Measurements from ENCODE around the gene EIF5A2.
"Not testable (repeated sequence)": the region's sequence is repeated elsewhere in the genome, so short reads cannot be mapped to it uniquely, and the experiment has no call there.

The EIF5A2 gene

GRCh38 chr3:170908235-170909116 lies at the start of gene EIF5A2:
Gene EIF5A2, minus strand, starts transcription at chr3:170908637. Its CDS starts 831 bp downstream, at chr3:170907806.
- Mint-ChIP-seq H3K4me3 (peak within 1 kb of the TSS; percentile 95), H3K27me3 (no peaks in the 10 kb centered on the region), H3K36me3 (no peaks in the 10 kb centered on the region), H3K4me1 (ENCODE audit: low read depth) (peaks cover 24% of the 10 kb centered on the region), H3K9me3 (ENCODE audit: low read depth) (peaks cover 4% of the 10 kb centered on the region), H3K27ac (peak within 1 kb of the TSS; percentile 90)

- H3K36me3 Mint-ChIP-seq = no peaks in the 10 kb centered on the region
Measured at GRCh38 chr3:170956647-170957046, 48.2 kb upstream of the EIF5A2 start.

DNA sequence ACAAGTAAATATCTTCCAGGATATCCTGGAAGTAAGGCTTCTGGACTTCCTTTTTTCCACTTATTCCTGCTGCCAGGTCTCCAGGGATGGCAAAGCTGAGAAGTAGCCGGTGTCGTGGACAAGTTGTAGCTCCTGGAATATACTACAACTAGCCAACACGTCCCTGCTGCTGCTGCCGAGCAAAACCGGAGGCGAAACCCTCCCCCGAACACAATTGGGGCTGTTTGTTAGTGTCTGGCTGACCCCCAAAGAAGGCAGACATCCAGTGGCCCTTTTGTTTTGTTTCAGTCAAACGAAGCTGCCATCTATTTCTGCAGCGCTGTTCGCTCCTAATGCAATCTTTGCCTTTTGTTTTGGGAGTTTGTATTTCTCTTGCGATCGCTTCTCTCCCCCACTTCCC lies 45.3 kb upstream of the EIF5A2 start:
- Mint-ChIP-seq H3K27me3 (peaks cover 6% of the 10 kb centered on the region), H3K36me3 (no peaks in the 10 kb centered on the region), H3K27ac (no peak overlapping the region), H3K4me1 (ENCODE audit: low read depth) (no peaks in the 10 kb centered on the region), H3K9me3 (ENCODE audit: low read depth) (no peaks in the 10 kb centered on the region), H3K4me3 (no peak overlapping the region)

More at GRCh38 chr3:170956647-170957046, 48.2 kb upstream of the EIF5A2 start:
- no peak overlapping the region for H3K4me3 Mint-ChIP-seq
- H3K4me1 Mint-ChIP-seq (ENCODE audit: low read depth) = no peaks in the 10 kb centered on the region
- no peak overlapping the region for H3K27ac Mint-ChIP-seq
- H3K9me3 Mint-ChIP-seq (ENCODE audit: low read depth) = no peaks in the 10 kb centered on the region
- H3K27me3 Mint-ChIP-seq = peaks cover 10% of the 10 kb centered on the region

DNA sequence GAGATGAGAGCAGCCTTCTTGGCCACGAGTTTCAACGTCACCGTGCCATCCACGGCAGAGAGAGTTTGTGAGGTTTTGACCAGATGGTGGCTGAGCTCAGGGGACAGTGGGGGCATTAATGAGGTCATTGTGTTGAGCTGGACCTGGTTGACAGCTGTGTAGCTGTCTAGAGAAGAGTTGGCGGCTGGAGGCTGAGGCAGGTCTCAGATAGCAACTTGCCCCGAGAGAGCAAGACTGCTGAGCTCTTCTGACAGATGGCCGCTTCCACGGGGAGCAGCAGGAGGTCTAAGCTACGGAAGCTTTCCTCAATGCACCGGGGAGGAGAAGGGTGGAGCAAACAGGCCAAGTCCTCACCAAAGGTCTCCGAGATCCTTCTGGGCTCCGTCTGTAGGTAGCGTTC lies 44.8 kb upstream of the EIF5A2 start:
- H3K36me3 Mint-ChIP-seq = no peaks in the 10 kb centered on the region
- H3K27ac Mint-ChIP-seq = no peak overlapping the region
- H3K27me3 Mint-ChIP-seq = peaks cover 6% of the 10 kb centered on the region
- no peaks in the 10 kb centered on the region for H3K4me1 Mint-ChIP-seq (ENCODE audit: low read depth)
- H3K9me3 Mint-ChIP-seq (ENCODE audit: low read depth) = no peaks in the 10 kb centered on the region
- no peak overlapping the region for H3K4me3 Mint-ChIP-seq

GRCh38 chr3:170949211-170949610 lies 40.8 kb upstream of the EIF5A2 start:
- Mint-ChIP-seq H3K27me3 (peaks cover 11% of the 10 kb centered on the region), H3K4me1 (ENCODE audit: low read depth) (no peaks in the 10 kb centered on the region), H3K9me3 (ENCODE audit: low read depth) (no peaks in the 10 kb centered on the region), H3K36me3 (no peaks in the 10 kb centered on the region), H3K27ac (no peak overlapping the region), H3K4me3 (no peak overlapping the region)

DNA sequence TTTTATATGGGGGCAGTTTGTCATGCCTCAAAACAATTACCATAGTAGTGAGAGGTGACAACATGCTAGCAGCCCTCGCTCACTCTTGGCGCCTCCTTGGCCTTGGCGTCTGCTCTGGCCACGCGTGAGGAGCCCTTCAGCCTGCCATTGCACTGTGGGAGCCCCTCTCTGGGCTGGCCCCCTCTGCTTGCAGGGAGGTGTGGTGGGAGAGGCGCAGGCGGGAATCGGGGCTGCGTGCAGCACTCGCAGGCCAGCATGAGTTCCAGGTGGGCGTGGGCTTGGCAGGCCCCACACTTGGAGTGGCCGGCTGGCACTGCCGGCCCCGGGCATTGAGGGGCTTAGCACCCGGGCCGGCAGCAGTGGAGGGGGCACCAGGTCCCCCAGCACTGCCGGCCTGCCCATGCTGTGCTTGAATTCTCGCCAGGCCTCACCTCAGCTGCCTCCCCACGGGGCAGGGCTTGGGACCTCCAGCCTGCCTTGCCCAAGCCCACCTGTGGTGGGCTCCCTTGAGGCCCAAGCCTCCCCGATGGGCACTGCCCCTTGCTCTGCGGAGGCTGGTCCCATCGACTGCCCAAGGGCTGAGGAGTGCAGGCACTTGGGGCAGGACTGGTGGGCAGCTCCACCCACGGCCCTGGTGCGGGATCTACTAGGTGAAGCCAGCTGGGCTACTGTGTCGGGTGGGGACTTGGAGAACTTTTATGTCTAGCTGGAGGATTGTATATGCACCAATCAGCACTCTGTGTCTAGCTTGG lies 38.8 kb upstream of the EIF5A2 start:
- H3K27me3 Mint-ChIP-seq = peaks cover 14% of the 10 kb centered on the region
- no peaks in the 10 kb centered on the region for H3K9me3 Mint-ChIP-seq (ENCODE audit: low read depth)
- no peak overlapping the region for H3K4me3 Mint-ChIP-seq
- H3K36me3 Mint-ChIP-seq = no peaks in the 10 kb centered on the region
- H3K27ac Mint-ChIP-seq = no peak overlapping the region
- H3K4me1 Mint-ChIP-seq (ENCODE audit: low read depth) = no peaks in the 10 kb centered on the region

GRCh38 chr3:170942011-170942410 lies 33.6 kb upstream of the EIF5A2 start:
- Mint-ChIP-seq H3K36me3 (no peaks in the 10 kb centered on the region), H3K9me3 (ENCODE audit: low read depth) (peaks cover 11% of the 10 kb centered on the region), H3K4me3 (no peak overlapping the region), H3K27me3 (peaks cover 15% of the 10 kb centered on the region), H3K4me1 (ENCODE audit: low read depth) (no peaks in the 10 kb centered on the region), H3K27ac (no peak overlapping the region)

- Mint-ChIP-seq H3K27ac (no peak overlapping the region), H3K36me3 (no peaks in the 10 kb centered on the region), H3K9me3 (ENCODE audit: low read depth) (peaks cover 11% of the 10 kb centered on the region), H3K4me3 (no peak overlapping the region), H3K27me3 (peaks cover 14% of the 10 kb centered on the region), H3K4me1 (ENCODE audit: low read depth) (no peaks in the 10 kb centered on the region)
Measured at GRCh38 chr3:170941551-170941950, 33.1 kb upstream of the EIF5A2 start.

GRCh38 chr3:170933039-170933438 lies 24.6 kb upstream of the EIF5A2 start:
- H3K9me3 Mint-ChIP-seq (ENCODE audit: low read depth); H3K27ac Mint-ChIP-seq; H3K36me3 Mint-ChIP-seq; H3K4me1 Mint-ChIP-seq (ENCODE audit: low read depth); H3K4me3 Mint-ChIP-seq: not testable (repeated sequence)
- peaks cover 15% of the 10 kb centered on the region for H3K27me3 Mint-ChIP-seq

DNA sequence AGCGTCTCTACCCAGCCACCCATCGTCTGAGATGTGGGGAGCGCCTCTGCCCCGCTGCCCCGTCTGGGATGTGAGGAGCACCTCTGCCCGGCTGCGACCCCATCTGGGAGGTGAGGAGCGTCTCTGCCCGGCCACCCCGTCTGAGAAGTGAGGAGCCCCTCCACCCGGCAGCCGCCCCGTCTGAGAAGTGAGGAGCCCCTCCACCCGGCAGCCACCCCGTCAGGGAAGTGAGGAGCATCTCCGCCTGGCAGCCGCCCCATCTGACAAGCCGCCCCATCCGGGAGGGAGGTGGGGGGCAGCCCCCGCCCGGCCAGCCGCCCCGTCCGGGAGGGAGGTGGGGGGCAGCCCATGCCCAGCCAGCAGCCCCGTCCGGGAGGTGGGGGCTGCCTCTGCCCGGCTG lies 15.1 kb upstream of the EIF5A2 start:
- H3K4me1 Mint-ChIP-seq (ENCODE audit: low read depth); H3K27ac Mint-ChIP-seq; H3K9me3 Mint-ChIP-seq (ENCODE audit: low read depth); H3K4me3 Mint-ChIP-seq; H3K36me3 Mint-ChIP-seq; H3K27me3 Mint-ChIP-seq: not testable (repeated sequence)

GRCh38 chr3:170918715-170919114 lies 10.3 kb upstream of the EIF5A2 start:
- H3K4me1 Mint-ChIP-seq (ENCODE audit: low read depth) = no peaks in the 10 kb centered on the region
- H3K4me3 Mint-ChIP-seq = no peak overlapping the region
- peaks cover 7% of the 10 kb centered on the region for H3K9me3 Mint-ChIP-seq (ENCODE audit: low read depth)
- H3K36me3 Mint-ChIP-seq = peaks cover 6% of the 10 kb centered on the region
- H3K27me3 Mint-ChIP-seq = peaks cover 2% of the 10 kb centered on the region
- H3K27ac Mint-ChIP-seq = no peak overlapping the region

- Mint-ChIP-seq H3K4me3 (no peak overlapping the region), H3K4me1 (ENCODE audit: low read depth) (no peaks in the 10 kb centered on the region), H3K27ac (no peak overlapping the region), H3K27me3 (no peaks in the 10 kb centered on the region), H3K9me3 (ENCODE audit: low read depth) (peaks cover 11% of the 10 kb centered on the region), H3K36me3 (peaks cover 4% of the 10 kb centered on the region)
Measured at GRCh38 chr3:170914690-170915089, 6.3 kb upstream of the EIF5A2 start.

- peaks cover 11% of the 10 kb centered on the region for H3K9me3 Mint-ChIP-seq (ENCODE audit: low read depth)
- no peak overlapping the region for H3K27ac Mint-ChIP-seq
- no peaks in the 10 kb centered on the region for H3K4me1 Mint-ChIP-seq (ENCODE audit: low read depth)
- no peak overlapping the region for H3K4me3 Mint-ChIP-seq
- H3K27me3 Mint-ChIP-seq = no peaks in the 10 kb centered on the region
- H3K36me3 Mint-ChIP-seq = peaks cover 4% of the 10 kb centered on the region
Measured at GRCh38 chr3:170914212-170914611, 5.8 kb upstream of the EIF5A2 start.

DNA sequence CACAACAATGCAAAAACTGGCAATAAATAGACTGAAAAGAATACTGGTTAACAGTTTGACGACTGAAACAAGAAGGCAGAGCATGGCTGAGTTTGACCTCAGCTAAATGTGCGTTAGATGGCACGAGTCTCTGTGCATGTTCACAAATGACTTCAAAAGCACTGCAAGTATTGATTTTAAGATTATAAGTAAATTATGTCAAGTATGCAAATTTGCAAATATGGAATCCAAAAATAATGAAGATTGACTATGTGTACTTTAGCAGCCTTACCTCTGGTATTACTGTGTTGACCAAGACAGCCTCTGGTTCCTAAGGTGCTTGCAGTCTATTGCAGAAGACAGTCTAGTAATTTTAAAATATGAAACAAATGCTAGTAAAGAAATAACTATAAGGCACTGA lies 2.6 kb upstream of the EIF5A2 start:
- Mint-ChIP-seq H3K27me3 (no peaks in the 10 kb centered on the region), H3K27ac (no peak overlapping the region), H3K36me3 (no peaks in the 10 kb centered on the region), H3K9me3 (ENCODE audit: low read depth) (peaks cover 4% of the 10 kb centered on the region), H3K4me3 (no peak overlapping the region), H3K4me1 (ENCODE audit: low read depth) (peaks cover 20% of the 10 kb centered on the region)

DNA sequence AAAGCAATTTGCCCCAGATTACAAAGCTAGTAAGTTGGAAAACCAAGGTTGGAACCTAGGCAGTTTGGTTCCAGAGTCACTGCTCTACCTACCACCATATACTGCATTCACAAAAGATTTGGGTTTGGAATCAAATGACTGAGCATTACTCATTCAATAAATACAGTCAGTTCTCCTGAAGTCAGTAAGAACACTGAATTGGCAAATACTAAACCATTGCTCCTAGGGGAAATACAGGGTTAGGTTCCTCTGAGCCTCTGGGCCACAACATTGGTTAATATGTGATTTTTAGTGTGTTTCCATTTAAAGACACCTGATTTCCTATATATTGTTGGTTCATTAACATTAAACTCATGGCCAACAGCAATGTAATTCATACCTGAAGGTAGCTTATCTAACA lies 2.1 kb upstream of the EIF5A2 start:
- Mint-ChIP-seq H3K27ac (no peak overlapping the region), H3K4me3 (no peak overlapping the region), H3K36me3 (no peaks in the 10 kb centered on the region), H3K4me1 (ENCODE audit: low read depth) (peaks cover 23% of the 10 kb centered on the region), H3K9me3 (ENCODE audit: low read depth) (peaks cover 4% of the 10 kb centered on the region), H3K27me3 (no peaks in the 10 kb centered on the region)
